Measurements from ENCODE around the gene ADAMTS12. TPM values are rescaled to one million over a fixed set of nuclear protein-coding genes. Genes with fewer than 3 reads are reported as not detected.

Gene ADAMTS12
- total RNA-seq, 1 donor from 2014 or later = 0.54 TPM

DNA sequence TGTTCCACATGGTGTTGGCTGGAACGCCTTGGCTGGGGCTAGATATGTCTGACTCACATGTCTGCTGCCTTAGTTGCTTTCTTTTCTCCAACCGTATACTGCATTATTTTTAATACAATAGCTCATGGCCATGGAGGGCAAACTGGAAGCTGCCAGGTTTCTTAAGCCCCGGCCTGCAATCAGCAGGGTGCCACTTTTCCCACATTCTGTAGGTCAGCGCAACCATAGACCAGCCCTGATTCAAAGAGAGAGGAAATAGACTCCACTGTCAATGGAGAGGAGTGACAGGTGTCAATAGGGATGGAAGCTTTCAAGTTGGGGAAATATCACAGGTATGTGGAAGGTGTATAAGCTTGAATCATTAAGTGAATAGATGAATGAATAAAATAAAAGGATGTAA is 390.5 kb downstream of the ADAMTS12 start:
- no peak for DNase-seq
- Mint-ChIP-seq H3K9me3 (ENCODE audit: unreplicated experiment) (no peaks in the 10 kb centered on the region), H3K27me3 (ENCODE audit: unreplicated experiment) (no peaks in the 10 kb centered on the region), H3K4me3 (ENCODE audit: unreplicated experiment) (no peak overlapping the region), H3K4me1 (ENCODE audit: low read depth, unreplicated experiment) (no peaks in the 10 kb centered on the region), H3K36me3 (ENCODE audit: unreplicated experiment) (no peaks in the 10 kb centered on the region), H3K27ac (ENCODE audit: unreplicated experiment) (no peak overlapping the region)
- no peak for TF ChIP-seq CTCF (IDR thresholded peaks at IDR 0.05; ENCODE audit: partially characterized antibody, unreplicated experiment)

DNA sequence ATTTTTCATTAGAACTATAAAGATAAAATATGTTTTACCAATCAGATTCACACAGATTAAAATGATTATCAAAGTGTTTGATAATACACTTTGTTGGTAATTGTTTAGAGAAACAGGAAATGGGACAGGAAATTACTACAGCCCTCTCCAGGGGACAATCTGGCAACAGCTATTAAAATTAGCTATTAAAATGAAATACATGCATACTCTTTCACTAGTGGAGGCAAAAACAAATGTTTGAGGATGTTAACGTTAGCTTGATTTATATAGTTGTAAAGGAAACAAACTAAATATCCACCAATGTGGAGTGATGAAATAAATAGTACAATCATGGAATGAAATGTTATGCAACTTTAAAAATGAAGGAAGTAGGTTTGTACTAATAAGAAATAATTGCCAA is 397.3 kb downstream of the ADAMTS12 start:
- H3K4me1 Mint-ChIP-seq (ENCODE audit: low read depth, unreplicated experiment) = no peaks in the 10 kb centered on the region
- no peak for DNase-seq
- TF ChIP-seq CTCF (IDR thresholded peaks at IDR 0.05; ENCODE audit: partially characterized antibody, unreplicated experiment) = no peak
- no peak overlapping the region for H3K27ac Mint-ChIP-seq (ENCODE audit: unreplicated experiment)
- H3K27me3 Mint-ChIP-seq (ENCODE audit: unreplicated experiment) = no peaks in the 10 kb centered on the region
- H3K9me3 Mint-ChIP-seq (ENCODE audit: unreplicated experiment) = no peaks in the 10 kb centered on the region
- no peaks in the 10 kb centered on the region for H3K36me3 Mint-ChIP-seq (ENCODE audit: unreplicated experiment)
- no peak overlapping the region for H3K4me3 Mint-ChIP-seq (ENCODE audit: unreplicated experiment)

DNA sequence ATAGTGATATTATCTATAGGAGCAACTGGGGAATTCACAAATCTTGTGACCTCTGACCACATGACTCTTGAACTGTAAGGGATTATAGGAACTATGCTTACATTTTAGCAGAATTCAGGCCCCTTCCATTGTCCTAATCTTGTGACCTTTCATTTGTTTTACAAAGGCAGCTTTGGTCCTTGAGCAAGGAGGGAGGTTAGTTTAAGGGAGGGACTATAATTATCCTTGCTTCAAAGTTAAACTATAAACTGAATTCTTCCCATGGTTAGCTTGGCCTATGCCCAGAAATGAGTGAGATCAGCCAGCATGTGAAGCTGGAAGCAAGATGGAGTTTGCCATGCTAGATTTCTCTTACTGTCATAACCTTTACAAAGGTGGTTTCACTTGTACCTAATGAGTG is 399.8 kb downstream of the ADAMTS12 start:
- no peaks in the 10 kb centered on the region for H3K4me1 Mint-ChIP-seq (ENCODE audit: low read depth, unreplicated experiment)
- TF ChIP-seq CTCF (IDR thresholded peaks at IDR 0.05; ENCODE audit: partially characterized antibody, unreplicated experiment) = no peak

GRCh38 chr5:33490071-33490665 is 401.6 kb downstream of the ADAMTS12 start:
- H3K4me3 Mint-ChIP-seq (ENCODE audit: unreplicated experiment) = no peak overlapping the region
- H3K4me1 Mint-ChIP-seq (ENCODE audit: low read depth, unreplicated experiment) = no peaks in the 10 kb centered on the region
- H3K9me3 Mint-ChIP-seq (ENCODE audit: unreplicated experiment) = no peaks in the 10 kb centered on the region
- H3K36me3 Mint-ChIP-seq (ENCODE audit: unreplicated experiment) = peaks cover 9% of the 10 kb centered on the region
- TF ChIP-seq CTCF (IDR thresholded peaks at IDR 0.05; ENCODE audit: partially characterized antibody, unreplicated experiment) = no peak
- no peak overlapping the region for H3K27ac Mint-ChIP-seq (ENCODE audit: unreplicated experiment)
- DNase-seq = no peak
- H3K27me3 Mint-ChIP-seq (ENCODE audit: unreplicated experiment) = no peaks in the 10 kb centered on the region

More for the DNA sequence above, 399.8 kb downstream of the ADAMTS12 start:
- Mint-ChIP-seq H3K36me3 (ENCODE audit: unreplicated experiment) (peaks cover 9% of the 10 kb centered on the region), H3K9me3 (ENCODE audit: unreplicated experiment) (no peaks in the 10 kb centered on the region), H3K27ac (ENCODE audit: unreplicated experiment) (no peak overlapping the region), H3K27me3 (ENCODE audit: unreplicated experiment) (no peaks in the 10 kb centered on the region), H3K4me3 (ENCODE audit: unreplicated experiment) (no peak overlapping the region)
- no peak for DNase-seq

- no peaks in the 10 kb centered on the region for H3K4me1 Mint-ChIP-seq (ENCODE audit: low read depth, unreplicated experiment)
- H3K27ac Mint-ChIP-seq (ENCODE audit: unreplicated experiment) = no peak overlapping the region
- H3K27me3 Mint-ChIP-seq (ENCODE audit: unreplicated experiment) = no peaks in the 10 kb centered on the region
- peaks cover 9% of the 10 kb centered on the region for H3K36me3 Mint-ChIP-seq (ENCODE audit: unreplicated experiment)
- DNase-seq = no peak
- no peaks in the 10 kb centered on the region for H3K9me3 Mint-ChIP-seq (ENCODE audit: unreplicated experiment)
- no peak for TF ChIP-seq CTCF (IDR thresholded peaks at IDR 0.05; ENCODE audit: partially characterized antibody, unreplicated experiment)
- no peak overlapping the region for H3K4me3 Mint-ChIP-seq (ENCODE audit: unreplicated experiment)
Observed at GRCh38 chr5:33489481-33490067, 402.2 kb downstream of the ADAMTS12 start.
